ENCODE data around the gene SOX18. TPM values are rescaled to one million over a fixed set of nuclear protein-coding genes. Genes with fewer than 3 reads are reported as not detected.

SOX18 gene
- total RNA-seq, 2 experiments from 2014 or later: not detected

- Mint-ChIP-seq H3K9me3 (no peaks in the 10 kb centered on the region), H3K4me3 (peak within 1 kb of the TSS; percentile 90), H3K36me3 (peaks cover 3% of the 10 kb centered on the region), H3K27me3 (peaks cover 3% of the 10 kb centered on the region), H3K27ac (peak within 1 kb of the TSS; percentile 92), H3K4me1 (ENCODE audit: low read depth) (peaks cover 27% of the 10 kb centered on the region)
- peak; percentile 76 for DNase-seq
- ChIA-PET POLR2A (interaction anchor here (0.6 to 1.3 kb wide), 3 partner anchors 10 to 451 kb away, joined by 3 read pairs; partner anchors contain the start of gene TCEA2), CTCF (interaction anchor here (0.7 to 3.6 kb wide), 8 partner anchors 10 to 542 kb away, joined by 3 to 18 read pairs (median 4); no protein-coding TSS in a partner anchor)
- intact Hi-C loops (cut with micrococcal nuclease): loop anchor here (5.0 kb wide), 1 partner anchor 178 kb away; the partner anchor contains the start of gene PCMTD2
Observed at GRCh38 chr20:64079273-64080012, 30.0 kb upstream of the SOX18 start, which contains the start of gene RGS19. RGS19 (minus strand) TSS chr20:64079518; CDS start chr20:64076886, 2,632 bp downstream.

GRCh38 chr20:64078934-64079272 is 29.5 kb upstream of the SOX18 start:
- no peaks in the 10 kb centered on the region for H3K27me3 Mint-ChIP-seq
- ChIA-PET POLR2A (interaction anchor here (0.6 to 1.3 kb wide), 2 partner anchors 9 to 450 kb away, joined by 3 read pairs; no protein-coding TSS in a partner anchor), CTCF (interaction anchor here (1.0 to 3.6 kb wide), 6 partner anchors 9 to 541 kb away, joined by 3 to 18 read pairs (median 5); no protein-coding TSS in a partner anchor)
- H3K4me1 Mint-ChIP-seq (ENCODE audit: low read depth): peaks cover 24% of the 10 kb centered on the region
- no peak for DNase-seq
- H3K4me3 Mint-ChIP-seq: peak overlapping the region; percentile 90
- no peaks in the 10 kb centered on the region for H3K9me3 Mint-ChIP-seq
- H3K27ac Mint-ChIP-seq: peak overlapping the region; percentile 92
- intact Hi-C loops (cut with micrococcal nuclease): loop anchor here (1.0 to 5.0 kb wide), 2 partner anchors 16 to 178 kb away; partner anchors contain the start of genes PCMTD2 and TCEA2
- H3K36me3 Mint-ChIP-seq: peaks cover 3% of the 10 kb centered on the region

GRCh38 chr20:64077876-64078551 is 28.6 kb upstream of the SOX18 start:
- Mint-ChIP-seq H3K27ac (peak overlapping the region; percentile 92), H3K27me3 (no peaks in the 10 kb centered on the region), H3K4me1 (ENCODE audit: low read depth) (peaks cover 21% of the 10 kb centered on the region), H3K36me3 (peaks cover 3% of the 10 kb centered on the region), H3K4me3 (peak overlapping the region; percentile 90), H3K9me3 (no peaks in the 10 kb centered on the region)
- ChIA-PET POLR2A (interaction anchor here (1.5 kb wide), 2 partner anchors 12 to 178 kb away, joined by 3 to 5 read pairs; no protein-coding TSS in a partner anchor), CTCF (interaction anchor here (0.5 to 3.6 kb wide), 5 partner anchors 8 to 84 kb away, joined by 3 to 18 read pairs (median 4); partner anchors contain the start of gene TCEA2)
- intact Hi-C loops (cut with micrococcal nuclease): loop anchor here (1.0 to 5.0 kb wide), 3 partner anchors 12 to 179 kb away; partner anchors contain the start of genes PCMTD2 and TCEA2
- DNase-seq: peak; percentile 77

- H3K4me3 Mint-ChIP-seq: peak overlapping the region; percentile 90
- no peaks in the 10 kb centered on the region for H3K9me3 Mint-ChIP-seq
- intact Hi-C loops (cut with micrococcal nuclease): loop anchor here (1.0 to 5.0 kb wide), 2 partner anchors 11 to 180 kb away; partner anchors contain the start of gene PCMTD2
- H3K4me1 Mint-ChIP-seq (ENCODE audit: low read depth): peaks cover 17% of the 10 kb centered on the region
- H3K27me3 Mint-ChIP-seq: no peaks in the 10 kb centered on the region
- H3K36me3 Mint-ChIP-seq: peaks cover 3% of the 10 kb centered on the region
- CTCF ChIA-PET: interaction anchor here (0.6 to 3.6 kb wide), 5 partner anchors 15 to 123 kb away, joined by 3 to 18 read pairs (median 4); partner anchors contain the start of gene TCEA2
- H3K27ac Mint-ChIP-seq: peak overlapping the region; percentile 92
- POLR2A ChIA-PET: interaction anchor here (1.5 kb wide), 2 partner anchors 12 to 179 kb away, joined by 3 to 5 read pairs; no protein-coding TSS in a partner anchor
- DNase-seq: no peak
Observed at GRCh38 chr20:64077541-64077875, 28.1 kb upstream of the SOX18 start.

GRCh38 chr20:64077094-64077493 is 27.7 kb upstream of the SOX18 start:
- ChIA-PET CTCF (interaction anchor here (0.6 to 3.6 kb wide), 4 partner anchors 14 to 123 kb away, joined by 3 to 18 read pairs (median 4); partner anchors contain the start of gene TCEA2), POLR2A (interaction anchor here (1.5 to 1.7 kb wide), 3 partner anchors 11 to 179 kb away, joined by 3 to 5 read pairs (median 4); no protein-coding TSS in a partner anchor)
- peak overlapping the region; percentile 90 for H3K4me3 Mint-ChIP-seq
- H3K27ac Mint-ChIP-seq: peak overlapping the region; percentile 92
- peaks cover 3% of the 10 kb centered on the region for H3K36me3 Mint-ChIP-seq
- H3K4me1 Mint-ChIP-seq (ENCODE audit: low read depth): peaks cover 15% of the 10 kb centered on the region
- H3K27me3 Mint-ChIP-seq: no peaks in the 10 kb centered on the region
- DNase-seq: peak; percentile 68
- intact Hi-C loops (cut with micrococcal nuclease): loop anchor here (1.0 to 5.0 kb wide), 2 partner anchors 11 to 180 kb away; partner anchors contain the start of gene PCMTD2
- H3K9me3 Mint-ChIP-seq: no peaks in the 10 kb centered on the region

- intact Hi-C loops (cut with micrococcal nuclease): loop anchor here (5.0 kb wide), 1 partner anchor 181 kb away; the partner anchor contains the start of gene PCMTD2
- CTCF ChIA-PET: interaction anchor here (0.7 to 3.6 kb wide), 4 partner anchors 7 to 37 kb away, joined by 3 to 18 read pairs (median 3); partner anchors contain the start of gene TCEA2
- Mint-ChIP-seq H3K4me1 (ENCODE audit: low read depth) (peaks cover 11% of the 10 kb centered on the region), H3K36me3 (peaks cover 3% of the 10 kb centered on the region), H3K4me3 (peak overlapping the region; percentile 90), H3K27me3 (no peaks in the 10 kb centered on the region), H3K27ac (peak overlapping the region; percentile 76), H3K9me3 (no peaks in the 10 kb centered on the region)
- POLR2A ChIA-PET: interaction anchor here (1.7 kb wide), 1 partner anchor 10 kb away, joined by 4 read pairs; no protein-coding TSS in a partner anchor
- DNase-seq: no peak
Observed at GRCh38 chr20:64076061-64076997, 26.9 kb upstream of the SOX18 start.

- H3K9me3 Mint-ChIP-seq: no peaks in the 10 kb centered on the region
- intact Hi-C loops (cut with micrococcal nuclease): loop anchor here (5.0 kb wide), 1 partner anchor 182 kb away; the partner anchor contains the start of gene PCMTD2
- peak overlapping the region; percentile 38 for H3K27ac Mint-ChIP-seq
- ChIA-PET CTCF (interaction anchor here (1.1 kb wide), 1 partner anchor 8 kb away, joined by 3 read pairs; no protein-coding TSS in a partner anchor), POLR2A (interaction anchor here (1.7 kb wide), 1 partner anchor 10 kb away, joined by 4 read pairs; no protein-coding TSS in a partner anchor)
- no peak for DNase-seq
- peaks cover 8% of the 10 kb centered on the region for H3K4me1 Mint-ChIP-seq (ENCODE audit: low read depth)
- no peak overlapping the region for H3K4me3 Mint-ChIP-seq
- H3K36me3 Mint-ChIP-seq: peaks cover 3% of the 10 kb centered on the region
- H3K27me3 Mint-ChIP-seq: no peaks in the 10 kb centered on the region
Observed at GRCh38 chr20:64075556-64075955, 26.1 kb upstream of the SOX18 start.

- POLR2A ChIA-PET: no interaction called here
- Mint-ChIP-seq H3K4me3 (no peak overlapping the region), H3K27ac (no peak overlapping the region), H3K36me3 (peaks cover 3% of the 10 kb centered on the region), H3K4me1 (ENCODE audit: low read depth) (peaks cover 8% of the 10 kb centered on the region), H3K9me3 (no peaks in the 10 kb centered on the region), H3K27me3 (no peaks in the 10 kb centered on the region)
- CTCF ChIA-PET: interaction anchor here (1.1 kb wide), 1 partner anchor 9 kb away, joined by 3 read pairs; no protein-coding TSS in a partner anchor
- intact Hi-C loops (cut with micrococcal nuclease): loop anchor here (5.0 kb wide), 1 partner anchor 182 kb away; the partner anchor contains the start of gene PCMTD2
- no peak for DNase-seq
Observed at GRCh38 chr20:64074963-64075362, 25.5 kb upstream of the SOX18 start.

GRCh38 chr20:64074184-64074789 is 24.8 kb upstream of the SOX18 start:
- Mint-ChIP-seq H3K4me1 (ENCODE audit: low read depth) (peaks cover 8% of the 10 kb centered on the region), H3K27me3 (no peaks in the 10 kb centered on the region), H3K4me3 (no peak overlapping the region), H3K36me3 (peaks cover 3% of the 10 kb centered on the region), H3K27ac (no peak overlapping the region), H3K9me3 (no peaks in the 10 kb centered on the region)
- ChIA-PET CTCF (no interaction called here), POLR2A (no interaction called here)
- no peak for DNase-seq
- intact Hi-C loops (cut with micrococcal nuclease): no loop called here

GRCh38 chr20:64073476-64074183 is 24.2 kb upstream of the SOX18 start:
- no peaks in the 10 kb centered on the region for H3K9me3 Mint-ChIP-seq
- ChIA-PET POLR2A (no interaction called here), CTCF (no interaction called here)
- no peak for DNase-seq
- H3K27me3 Mint-ChIP-seq: no peaks in the 10 kb centered on the region
- no peak overlapping the region for H3K4me3 Mint-ChIP-seq
- H3K4me1 Mint-ChIP-seq (ENCODE audit: low read depth): peaks cover 8% of the 10 kb centered on the region
- intact Hi-C loops (cut with micrococcal nuclease): no loop called here
- peaks cover 3% of the 10 kb centered on the region for H3K36me3 Mint-ChIP-seq
- no peak overlapping the region for H3K27ac Mint-ChIP-seq

Measured in activated CD4-positive, alpha-beta memory T cell treated with anti-CD3 and anti-CD28 coated beads for 36 hours (primary cell).